MM.1S (cell line): ENCODE data around the gene ASCL2.

ENCODE experiments used
- DNase-seq: peaks from one replicate; pipeline ENCODE4 v3.0.0-alpha.2; 2015
- H2AFZ ChIP-seq: fragments of 300-600 bp; sonication (generic); 2 replicates; pipeline ENCODE4 v1.6.0; 2016; ENCODE audit warnings: antibody characterized with exemption, low read length
- H3F3A ChIP-seq: fragments of 300-600 bp; sonication (generic); 2 replicates; pipeline ENCODE4 v1.6.1; 2016; ENCODE audit warnings: mild to moderate bottlenecking, antibody characterized with exemption, low read length, moderate library complexity, mixed read lengths; ENCODE audit not compliant: insufficient read depth
- H3K27ac ChIP-seq: fragments of 300-600 bp; sonication (generic); 2 replicates; pipeline ENCODE4 v1.5.1; 2016; ENCODE audit warnings: mild to moderate bottlenecking, low read length
- H3K27me3 ChIP-seq: fragments of 300-600 bp; sonication (generic); replicated peaks from 2 replicates; pipeline ENCODE4 v1.6.0; 2016; ENCODE audit warnings: low read length; ENCODE audit not compliant: insufficient read depth
- H3K36me3 ChIP-seq: fragments of 300-600 bp; sonication (generic); replicated peaks from 2 replicates; pipeline ENCODE4 v1.6.1; 2016; ENCODE audit warnings: mild to moderate bottlenecking, low read length, mixed read lengths; ENCODE audit not compliant: insufficient read depth
- H3K4me1 ChIP-seq: fragments of 300-600 bp; sonication (generic); 2 replicates; pipeline ENCODE4 v1.6.1; 2016; ENCODE audit warnings: low read length, mixed read lengths
- H3K4me2 ChIP-seq: fragments of 300-600 bp; sonication (generic); 2 replicates; pipeline ENCODE4 v1.6.0; 2016; ENCODE audit warnings: low read depth, low read length
- H3K4me3 ChIP-seq: fragments of 300-600 bp; sonication (generic); 2 replicates; pipeline ENCODE4 v1.5.1; 2016; ENCODE audit warnings: low read length, mixed read lengths
- H3K79me2 ChIP-seq: fragments of 300-600 bp; sonication (generic); 2 replicates; pipeline ENCODE4 v1.6.1; 2016; ENCODE audit warnings: mixed run types, low read length, mixed read lengths
- H3K9ac ChIP-seq: fragments of 300-600 bp; sonication (generic); 2 replicates; pipeline ENCODE4 v1.6.1; 2016; ENCODE audit warnings: low read length, mixed read lengths
- H3K9me2 ChIP-seq: fragments of 300-600 bp; sonication (generic); replicated peaks from 2 replicates; pipeline ENCODE4 v1.6.1; 2016; ENCODE audit warnings: mild to moderate bottlenecking, low read length, mixed read lengths; ENCODE audit not compliant: insufficient read depth
- H3K9me3 ChIP-seq: fragments of 300-600 bp; sonication (generic); replicated peaks from 2 replicates; pipeline ENCODE4 v1.6.1; 2016; ENCODE audit warnings: mild to moderate bottlenecking, low read length, mixed read lengths; ENCODE audit not compliant: insufficient read depth
- H4K20me1 ChIP-seq: fragments of 300-600 bp; sonication (generic); 2 replicates; pipeline ENCODE4 v1.6.1; 2016; ENCODE audit warnings: mild to moderate bottlenecking, low read length, moderate library complexity, mixed read lengths; ENCODE audit not compliant: insufficient read depth
- CTCF ChIP-seq: fragments of 300-600 bp; sonication (generic); IDR thresholded peaks from 2 replicates; pipeline ENCODE4 v1.5.1; 2016; ENCODE audit warnings: antibody characterized with exemption, low read length, mixed read lengths
- EZH2 ChIP-seq: fragments of 300-600 bp; sonication (generic); optimal IDR thresholded peaks from 2 replicates; pipeline ENCODE3; 2017; ENCODE audit warnings: low read depth, mild to moderate bottlenecking, antibody characterized with exemption, low read length, mixed read lengths
- EZH2phosphoT487 ChIP-seq: fragments of 300-600 bp; sonication (generic); IDR thresholded peaks from 2 replicates; pipeline ENCODE4 v1.6.1; 2018; ENCODE audit warnings: antibody characterized with exemption, low read length

The ASCL2 gene

GRCh38 chr11:2259897-2260451 lies 10.4 kb downstream of the ASCL2 start:
- Histone ChIP-seq H4K20me1 (no peaks in the 10 kb centered on the region), H3K27me3 (peaks cover 97% of the 10 kb centered on the region)

GRCh38 chr11:2259466-2259830 lies 10.9 kb downstream of the ASCL2 start:
- Histone ChIP-seq H4K20me1 (no peaks in the 10 kb centered on the region), H3K9me2 (no peaks in the 10 kb centered on the region), H3K9me3 (no peaks in the 10 kb centered on the region), H3K36me3 (no peaks in the 10 kb centered on the region), H3F3A (no peaks in the 10 kb centered on the region), H3K27me3 (peaks cover 95% of the 10 kb centered on the region), H3K27ac (no peak overlapping the region), H3K4me1 (no peaks in the 10 kb centered on the region), H3K79me2 (no peaks in the 10 kb centered on the region), H3K9ac (no peak overlapping the region), H3K4me2 (no peak overlapping the region), H2AFZ (no peak overlapping the region), H3K4me3 (no peak overlapping the region)
- no peak for DNase-seq
- TF ChIP-seq CTCF (no peak), EZH2 (no peak), EZH2phosphoT487 (no peak)

More at GRCh38 chr11:2259897-2260451, 10.4 kb downstream of the ASCL2 start:
- H3K9me3 ChIP-seq: no peaks in the 10 kb centered on the region
- H3K4me1 ChIP-seq: no peaks in the 10 kb centered on the region
- no peaks in the 10 kb centered on the region for H3K36me3 ChIP-seq
- H3K27ac ChIP-seq: no peak overlapping the region
- H3K9ac ChIP-seq: no peak overlapping the region
- H3K4me2 ChIP-seq: no peak overlapping the region
- no peak for DNase-seq
- no peak overlapping the region for H2AFZ ChIP-seq
- peaks cover 1% of the 10 kb centered on the region; the same call in 1 of the 2 replicates for H3F3A ChIP-seq
- H3K79me2 ChIP-seq: no peaks in the 10 kb centered on the region
- no peaks in the 10 kb centered on the region for H3K9me2 ChIP-seq
- no peak overlapping the region for H3K4me3 ChIP-seq
- TF ChIP-seq EZH2 (no peak), EZH2phosphoT487 (no peak), CTCF (no peak)

GRCh38 chr11:2258501-2259465 lies 11.6 kb downstream of the ASCL2 start:
- TF ChIP-seq EZH2phosphoT487: no peak
- DNase-seq: no peak

More at GRCh38 chr11:2258501-2259465, 11.6 kb downstream of the ASCL2 start:
- no peaks in the 10 kb centered on the region for H3K9me2 ChIP-seq
- H3K9ac ChIP-seq: no peak overlapping the region
- no peak overlapping the region for H2AFZ ChIP-seq
- no peaks in the 10 kb centered on the region for H3K36me3 ChIP-seq
- H3K79me2 ChIP-seq: no peaks in the 10 kb centered on the region
- no peaks in the 10 kb centered on the region for H4K20me1 ChIP-seq
- H3K4me2 ChIP-seq: no peak overlapping the region
- no peaks in the 10 kb centered on the region for H3F3A ChIP-seq
- H3K27ac ChIP-seq: no peak overlapping the region
- no peaks in the 10 kb centered on the region for H3K4me1 ChIP-seq
- no peaks in the 10 kb centered on the region for H3K9me3 ChIP-seq
- H3K4me3 ChIP-seq: no peak overlapping the region
- H3K27me3 ChIP-seq: peaks cover 95% of the 10 kb centered on the region
